ENCODE data around the gene GSN. TPM values are rescaled to one million over a fixed set of nuclear protein-coding genes. Genes with fewer than 3 reads are reported as not detected.

The GSN gene
- total and polyA plus RNA-seq, 2 of the 13 experiments (the other 11 are each of a cell fraction or from before 2014, with no cell fraction given): 294 to 307 TPM

DNA sequence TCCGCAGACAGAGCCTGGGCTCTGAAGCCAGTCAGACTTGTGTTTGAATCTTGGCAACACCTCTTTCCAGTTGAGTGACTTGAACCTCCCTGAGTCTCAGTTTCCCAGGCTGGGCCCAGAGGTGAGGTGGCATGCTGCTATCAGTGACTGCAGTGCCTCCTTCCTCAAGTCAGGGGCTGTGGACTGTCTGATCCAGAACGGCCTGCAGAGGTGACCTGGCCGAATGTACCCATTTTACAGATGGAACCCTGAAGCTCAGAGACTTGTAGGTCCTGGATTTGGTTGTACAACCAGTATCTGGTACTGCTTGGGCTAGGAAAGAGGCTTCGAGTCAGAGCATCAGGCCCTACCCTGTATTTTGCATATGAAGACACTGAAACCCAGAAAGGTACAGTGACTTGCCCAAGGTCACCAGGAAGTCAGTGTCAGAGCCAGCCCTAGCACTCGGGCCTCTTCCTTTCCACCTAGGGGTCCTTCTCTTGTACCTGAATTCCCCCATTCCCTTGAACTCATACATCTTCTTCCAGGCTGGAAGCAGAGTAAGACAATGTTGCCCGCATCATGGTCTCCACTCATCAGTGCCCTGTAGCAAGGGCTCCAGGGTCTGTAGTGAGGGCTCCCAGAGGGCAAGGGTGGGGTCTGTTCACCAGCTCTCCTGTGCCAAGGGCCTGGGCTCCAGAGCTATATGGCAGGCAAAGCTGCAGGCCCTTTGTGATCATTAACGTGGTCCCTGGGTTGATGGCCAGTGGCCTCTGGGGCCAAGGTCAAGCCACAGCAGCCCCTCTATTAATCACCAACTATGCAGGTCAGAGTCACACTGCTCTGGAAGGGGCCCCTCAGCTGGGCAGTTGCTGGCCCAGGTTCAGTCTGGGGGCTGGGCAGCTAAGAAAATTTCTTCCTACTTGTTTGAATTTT is 28.5 kb downstream of the GSN start (continued):
- TF ChIP-seq, protein P1, sequence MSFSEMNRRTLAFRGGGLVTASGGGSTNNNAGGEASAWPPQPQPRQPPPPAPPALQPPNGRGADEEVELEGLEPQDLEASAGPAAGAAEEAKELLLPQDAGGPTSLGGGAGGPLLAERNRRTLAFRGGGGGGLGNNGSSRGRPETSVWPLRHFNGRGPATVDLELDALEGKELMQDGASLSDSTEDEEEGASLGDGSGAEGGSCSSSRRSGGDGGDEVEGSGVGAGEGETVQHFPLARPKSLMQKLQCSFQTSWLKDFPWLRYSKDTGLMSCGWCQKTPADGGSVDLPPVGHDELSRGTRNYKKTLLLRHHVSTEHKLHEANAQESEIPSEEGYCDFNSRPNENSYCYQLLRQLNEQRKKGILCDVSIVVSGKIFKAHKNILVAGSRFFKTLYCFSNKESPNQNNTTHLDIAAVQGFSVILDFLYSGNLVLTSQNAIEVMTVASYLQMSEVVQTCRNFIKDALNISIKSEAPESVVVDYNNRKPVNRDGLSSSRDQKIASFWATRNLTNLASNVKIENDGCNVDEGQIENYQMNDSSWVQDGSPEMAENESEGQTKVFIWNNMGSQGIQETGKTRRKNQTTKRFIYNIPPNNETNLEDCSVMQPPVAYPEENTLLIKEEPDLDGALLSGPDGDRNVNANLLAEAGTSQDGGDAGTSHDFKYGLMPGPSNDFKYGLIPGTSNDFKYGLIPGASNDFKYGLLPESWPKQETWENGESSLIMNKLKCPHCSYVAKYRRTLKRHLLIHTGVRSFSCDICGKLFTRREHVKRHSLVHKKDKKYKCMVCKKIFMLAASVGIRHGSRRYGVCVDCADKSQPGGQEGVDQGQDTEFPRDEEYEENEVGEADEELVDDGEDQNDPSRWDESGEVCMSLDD (CRISPR knock-in tag; IDR thresholded peaks at IDR 0.05; ENCODE audit: borderline replicate concordance): peak; percentile 37; the same call in 1 of the 2 replicates
- TF ChIP-seq, protein P2, sequence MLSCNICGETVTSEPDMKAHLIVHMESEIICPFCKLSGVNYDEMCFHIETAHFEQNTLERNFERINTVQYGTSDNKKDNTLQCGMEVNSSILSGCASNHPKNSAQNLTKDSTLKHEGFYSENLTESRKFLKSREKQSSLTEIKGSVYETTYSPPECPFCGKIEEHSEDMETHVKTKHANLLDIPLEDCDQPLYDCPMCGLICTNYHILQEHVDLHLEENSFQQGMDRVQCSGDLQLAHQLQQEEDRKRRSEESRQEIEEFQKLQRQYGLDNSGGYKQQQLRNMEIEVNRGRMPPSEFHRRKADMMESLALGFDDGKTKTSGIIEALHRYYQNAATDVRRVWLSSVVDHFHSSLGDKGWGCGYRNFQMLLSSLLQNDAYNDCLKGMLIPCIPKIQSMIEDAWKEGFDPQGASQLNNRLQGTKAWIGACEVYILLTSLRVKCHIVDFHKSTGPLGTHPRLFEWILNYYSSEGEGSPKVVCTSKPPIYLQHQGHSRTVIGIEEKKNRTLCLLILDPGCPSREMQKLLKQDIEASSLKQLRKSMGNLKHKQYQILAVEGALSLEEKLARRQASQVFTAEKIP (CRISPR knock-in tag; IDR thresholded peaks at IDR 0.05; ENCODE audit: borderline replicate concordance): no peak
- TF ChIP-seq KDM6A (CRISPR knock-in tag; IDR thresholded peaks at IDR 0.05; ENCODE audit: low read depth) (peak; percentile 98), NFATC3 (CRISPR knock-in tag; IDR thresholded peaks at IDR 0.05) (no peak), HBP1 (CRISPR knock-in tag; IDR thresholded peaks at IDR 0.05; ENCODE audit: low read depth) (peak; percentile 72), RAD51 (IDR thresholded peaks at IDR 0.05; ENCODE audit: borderline replicate concordance) (no peak), YY1 (IDR thresholded peaks at IDR 0.05; ENCODE audit: insufficient read depth, insufficient replicate concordance, low read depth, low read length) (peak; percentile 51), TBL1XR1 (IDR thresholded peaks at IDR 0.05; ENCODE audit: borderline replicate concordance, low read length, partially characterized antibody) (no peak), ZZZ3 (CRISPR knock-in tag; IDR thresholded peaks at IDR 0.05; ENCODE audit: borderline replicate concordance) (no peak), ZNF331 (CRISPR knock-in tag; IDR thresholded peaks at IDR 0.05) (peak; percentile 88), MBD4 (IDR thresholded peaks at IDR 0.05; ENCODE audit: borderline replicate concordance, low read length) (no peak), ZNF460 (CRISPR knock-in tag; IDR thresholded peaks at IDR 0.05; ENCODE audit: borderline replicate concordance) (no peak; the same call in 1 of the 2 replicates), HNF4A (CRISPR knock-in tag; IDR thresholded peaks at IDR 0.05) (peak; percentile 96), TOPORS (CRISPR knock-in tag; IDR thresholded peaks at IDR 0.05) (0 out of 2 replicates have a peak, but pooled peaks have one; percentile 64), GABPB1 (CRISPR knock-in tag; IDR thresholded peaks at IDR 0.05) (peak; percentile 40), KDM1A (CRISPR knock-in tag; IDR thresholded peaks at IDR 0.05) (peak; percentile 95), ZNF136 (CRISPR knock-in tag; IDR thresholded peaks at IDR 0.05; ENCODE audit: low read depth) (no peak), KLF16 (CRISPR knock-in tag; IDR thresholded peaks at IDR 0.05) (peak in 1 of 2 experiments; percentile 58; a peak in 1 of 4 replicates), ZNF350 (CRISPR knock-in tag; IDR thresholded peaks at IDR 0.05; ENCODE audit: borderline replicate concordance, low read depth) (peak; percentile 71; the same call in 1 of the 2 replicates)
- TF ChIP-seq, protein P3, sequence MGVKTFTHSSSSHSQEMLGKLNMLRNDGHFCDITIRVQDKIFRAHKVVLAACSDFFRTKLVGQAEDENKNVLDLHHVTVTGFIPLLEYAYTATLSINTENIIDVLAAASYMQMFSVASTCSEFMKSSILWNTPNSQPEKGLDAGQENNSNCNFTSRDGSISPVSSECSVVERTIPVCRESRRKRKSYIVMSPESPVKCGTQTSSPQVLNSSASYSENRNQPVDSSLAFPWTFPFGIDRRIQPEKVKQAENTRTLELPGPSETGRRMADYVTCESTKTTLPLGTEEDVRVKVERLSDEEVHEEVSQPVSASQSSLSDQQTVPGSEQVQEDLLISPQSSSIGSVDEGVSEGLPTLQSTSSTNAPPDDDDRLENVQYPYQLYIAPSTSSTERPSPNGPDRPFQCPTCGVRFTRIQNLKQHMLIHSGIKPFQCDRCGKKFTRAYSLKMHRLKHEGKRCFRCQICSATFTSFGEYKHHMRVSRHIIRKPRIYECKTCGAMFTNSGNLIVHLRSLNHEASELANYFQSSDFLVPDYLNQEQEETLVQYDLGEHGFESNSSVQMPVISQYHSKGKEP (CRISPR knock-in tag; IDR thresholded peaks at IDR 0.05): no peak

Measured in HepG2 (cell line).